Transverse colon (tissue), 4 donors: ENCODE results near the gene TMTC1. TPM values are rescaled to one million over a fixed set of nuclear protein-coding genes. Genes with fewer than 3 reads are reported as not detected.

ENCODE experiments used
- DNase-seq: peaks from one replicate; pipeline ENCODE4 v3.0.0-alpha.2; 2019
- H3K27ac ChIP-seq, 4 donors: fragments of 200-600 bp; sonication (generic); 2 replicates each; pipeline ENCODE4 v1.5.1; 2016 to 2018; ENCODE audit warnings: inconsistent platforms in 4 of 4
- H3K27me3 ChIP-seq: fragments of 200-600 bp; sonication (generic); 2 replicates; pipeline ENCODE4 v1.5.1; 2017; ENCODE audit warnings: inconsistent platforms
- H3K36me3 ChIP-seq, 4 donors: fragments of 200-600 bp; sonication (generic); 2 replicates each; pipeline ENCODE4 v1.5.1; 2017 to 2019; ENCODE audit warnings: inconsistent platforms in 4 of 4
- H3K4me1 ChIP-seq, 4 donors: fragments of 200-600 bp; sonication (generic); 2 replicates each; pipeline ENCODE4 v1.5.1; 2017 to 2020; ENCODE audit warnings: inconsistent platforms in 4 of 4
- H3K4me3 ChIP-seq, 4 donors: fragments of 200-600 bp; sonication (generic); 1 replicate in 1 of 4; 2 replicates in 3 of 4; pipeline versions ENCODE4 v1.5.1 to v1.6.1; 2017 to 2019; ENCODE audit warnings: inconsistent platforms in 4 of 4
- H3K9me3 ChIP-seq, 2 donors: fragments of 200-600 bp; sonication (generic); 2 replicates each; pipeline ENCODE4 v1.5.1; 2017 to 2019; ENCODE audit warnings: inconsistent platforms in 2 of 2
- EP300 ChIP-seq: sonication (generic); formaldehyde crosslinking; IDR thresholded peaks from one replicate; pipeline ENCODE4 v1.6.1; 2017; ENCODE audit warnings: antibody characterized with exemption, low read depth
- POLR2A ChIP-seq: fragments of 450-650 bp; IDR thresholded peaks from one replicate; pipeline ENCODE4 v1.6.1; 2016; ENCODE audit warnings: antibody characterized with exemption, mild to moderate bottlenecking, moderate library complexity
- POLR2AphosphoS5 ChIP-seq, 3 donors: sonication (generic); formaldehyde crosslinking; IDR thresholded peaks; one replicate each; pipeline ENCODE4 v1.6.1; 2016; ENCODE audit warnings: antibody characterized with exemption in 3 of 3
- WGBS, 2 donors: methylation state at CpG; one replicate each; pipeline ENCODE4 v1.1.5; 2018; ENCODE audit warnings: low coverage in 1 of 2; 5-methylcytosine and 5-hydroxymethylcytosine counted together
- in situ Hi-C, 4 donors: fragments of 200-750 bp; cut with MboI; loops; one replicate each; pipeline versions ENCODE4 v1.15.0 to v1.15.1; 2017; ENCODE audit warnings: low sequenced_read_pairs in 3 of 4, low pct_ligation_motif_present in 1 of 4, low pct_unique_long_range_greater_than_20kb in 1 of 4
- intact Hi-C: fragments of 100-400 bp; cut with DNase I; formaldehyde crosslinking; loops from one replicate; pipeline ENCODE4 v1.15.1; 2023; ENCODE audit warnings: low total_unique reads
- total RNA-seq, 4 donors: library from RNA; depleted of rRNA; stranded (reverse); fragments of >200 nt; gene quantifications; one replicate each; pipeline ENCODE4 v1.1.0, GENCODE V29; 2016
- TF ChIP-seq, protein P1 (sequence below), 5 experiments: fragments of 200-600 bp in 3 of 5; fragments of 450-650 bp in 2 of 5; sonication (generic) in 3 of 5; IDR thresholded peaks; 1 replicate in 2 of 5; 2 replicates in 3 of 5; pipeline ENCODE4 v1.5.1; 2016 to 2017; ENCODE audit warnings: antibody characterized with exemption in 5 of 5, inconsistent platforms in 3 of 5, mild to moderate bottlenecking in 2 of 5, moderate library complexity in 1 of 5

Gene TMTC1
- total RNA-seq, 4 donors from 2014 or later: 10.2 to 26.9 (median 16.9) TPM

- H3K4me3 ChIP-seq: no peak overlapping the region
- WGBS, 2 donors: 44 to 63% methylated on average over 3 of the region's 3 CpGs
- H3K27ac ChIP-seq: no peak overlapping the region
- no peaks in the 10 kb centered on the region for H3K4me1 ChIP-seq
- no peaks in the 10 kb centered on the region for H3K36me3 ChIP-seq
- no peaks in the 10 kb centered on the region for H3K27me3 ChIP-seq
- TF ChIP-seq, protein P1, sequence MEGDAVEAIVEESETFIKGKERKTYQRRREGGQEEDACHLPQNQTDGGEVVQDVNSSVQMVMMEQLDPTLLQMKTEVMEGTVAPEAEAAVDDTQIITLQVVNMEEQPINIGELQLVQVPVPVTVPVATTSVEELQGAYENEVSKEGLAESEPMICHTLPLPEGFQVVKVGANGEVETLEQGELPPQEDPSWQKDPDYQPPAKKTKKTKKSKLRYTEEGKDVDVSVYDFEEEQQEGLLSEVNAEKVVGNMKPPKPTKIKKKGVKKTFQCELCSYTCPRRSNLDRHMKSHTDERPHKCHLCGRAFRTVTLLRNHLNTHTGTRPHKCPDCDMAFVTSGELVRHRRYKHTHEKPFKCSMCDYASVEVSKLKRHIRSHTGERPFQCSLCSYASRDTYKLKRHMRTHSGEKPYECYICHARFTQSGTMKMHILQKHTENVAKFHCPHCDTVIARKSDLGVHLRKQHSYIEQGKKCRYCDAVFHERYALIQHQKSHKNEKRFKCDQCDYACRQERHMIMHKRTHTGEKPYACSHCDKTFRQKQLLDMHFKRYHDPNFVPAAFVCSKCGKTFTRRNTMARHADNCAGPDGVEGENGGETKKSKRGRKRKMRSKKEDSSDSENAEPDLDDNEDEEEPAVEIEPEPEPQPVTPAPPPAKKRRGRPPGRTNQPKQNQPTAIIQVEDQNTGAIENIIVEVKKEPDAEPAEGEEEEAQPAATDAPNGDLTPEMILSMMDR (IDR thresholded peaks at IDR 0.05): no peak
- no peak for TF ChIP-seq POLR2A
- TF ChIP-seq EP300: no peak
- TF ChIP-seq POLR2AphosphoS5 (IDR thresholded peaks at IDR 0.05): no peak
- intact Hi-C loops (no loop called here), in situ Hi-C loops (loop anchor here in 3 of 4 donors (10.0 to 25.0 kb wide), 2 partner anchors 1253 to 1260 kb away; no protein-coding TSS in a partner anchor)
- DNase-seq: no peak
- no peaks in the 10 kb centered on the region for H3K9me3 ChIP-seq
These were observed 231.9 kb downstream of the TMTC1 start for GRCh38 chr12:29551812-29552211.

GRCh38 chr12:29547864-29548263, 235.9 kb downstream of the TMTC1 start:
- no peak for DNase-seq
- Histone ChIP-seq H3K9me3 (no peaks in the 10 kb centered on the region), H3K4me3 (no peak overlapping the region), H3K36me3 (no peaks in the 10 kb centered on the region), H3K4me1 (no peaks in the 10 kb centered on the region), H3K27me3 (no peaks in the 10 kb centered on the region), H3K27ac (peak overlapping the region; percentile 7 to 30 (median 20))
- no peak for TF ChIP-seq POLR2A
- TF ChIP-seq POLR2AphosphoS5 (IDR thresholded peaks at IDR 0.05): no peak
- no peak for TF ChIP-seq EP300
- TF ChIP-seq, protein P1 (IDR thresholded peaks at IDR 0.05): no peak
- 85% methylated on average over 2 of the region's 2 CpGs; no CpG with 5 or more reads in 1 of the 2 donors for WGBS, 2 donors
- intact Hi-C loops (no loop called here), in situ Hi-C loops (no loop called here)

DNA sequence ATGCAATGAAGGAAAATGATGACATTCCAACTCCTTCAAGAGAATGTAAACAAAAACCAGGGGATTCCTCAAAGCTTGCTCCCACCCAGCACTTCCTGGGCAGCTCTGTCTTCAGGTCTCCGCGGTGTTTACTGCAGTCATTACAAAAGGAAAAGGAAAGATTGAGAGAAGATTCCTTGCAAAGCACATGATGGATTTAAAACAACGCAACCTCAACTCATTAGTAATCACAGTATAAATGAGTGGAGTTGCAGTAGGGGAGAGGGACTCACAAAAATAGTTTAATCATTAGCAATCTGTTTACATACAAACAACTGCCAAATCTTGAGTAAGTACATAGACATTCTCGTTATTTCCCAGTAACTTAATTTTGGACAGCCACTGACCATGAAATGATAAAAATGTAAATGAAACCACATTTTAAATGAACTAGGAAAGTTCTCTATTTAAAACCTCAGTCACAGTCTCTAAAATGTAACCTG, 236.6 kb downstream of the TMTC1 start:
- Histone ChIP-seq H3K36me3 (no peaks in the 10 kb centered on the region), H3K27ac (peak overlapping the region; percentile 26 to 49 (median 36)), H3K4me3 (no peak overlapping the region), H3K27me3 (no peaks in the 10 kb centered on the region), H3K4me1 (no peaks in the 10 kb centered on the region), H3K9me3 (no peaks in the 10 kb centered on the region)
- TF ChIP-seq POLR2AphosphoS5 (IDR thresholded peaks at IDR 0.05): peak in 1 of 3 donors; percentile 37
- TF ChIP-seq POLR2A: no peak
- WGBS, 2 donors: 34 to 48% methylated on average over 3 to 4 of the region's 4 CpGs
- intact Hi-C loops: no loop called here
- no peak for DNase-seq
- in situ Hi-C loops: no loop called here

GRCh38 chr12:29546000-29546399, 237.7 kb downstream of the TMTC1 start:
- 72% methylated on average over 2 of the region's 2 CpGs; no CpG with 5 or more reads in 1 of the 2 donors for WGBS, 2 donors
- Histone ChIP-seq H3K4me1 (no peaks in the 10 kb centered on the region), H3K27ac (peak overlapping the region; percentile 4 to 41 (median 28)), H3K4me3 (no peak overlapping the region), H3K9me3 (no peaks in the 10 kb centered on the region), H3K27me3 (no peaks in the 10 kb centered on the region), H3K36me3 (no peaks in the 10 kb centered on the region)
- no peak for DNase-seq
- TF ChIP-seq POLR2A (no peak), POLR2AphosphoS5 (IDR thresholded peaks at IDR 0.05) (no peak), EP300 (no peak)
- TF ChIP-seq, protein P1 (IDR thresholded peaks at IDR 0.05): no peak
- intact Hi-C loops (no loop called here), in situ Hi-C loops (no loop called here)

DNA sequence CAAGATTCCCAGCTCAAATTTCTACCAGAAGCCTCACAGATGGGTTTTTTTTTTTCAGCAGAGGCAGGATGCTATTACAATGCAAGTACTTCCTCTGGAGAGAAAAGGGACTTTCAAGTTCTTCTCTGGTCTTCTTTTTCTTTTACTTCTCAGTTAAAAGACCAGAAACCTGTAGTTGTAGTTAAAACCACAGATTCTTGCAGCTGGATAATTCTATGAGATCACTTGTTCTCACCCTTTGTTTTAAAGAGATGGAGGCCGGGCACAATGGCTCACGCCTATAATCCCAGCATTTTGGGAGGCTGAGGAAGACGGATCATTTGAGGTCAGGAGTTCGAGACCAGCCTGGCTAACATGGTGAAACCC, 238.7 kb downstream of the TMTC1 start:
- H3K27me3 ChIP-seq: no peaks in the 10 kb centered on the region
- H3K36me3 ChIP-seq: no peaks in the 10 kb centered on the region
- no peaks in the 10 kb centered on the region for H3K9me3 ChIP-seq
- intact Hi-C loops (no loop called here), in situ Hi-C loops (no loop called here)
- DNase-seq: no peak
- no peaks in the 10 kb centered on the region for H3K4me1 ChIP-seq
- no peak overlapping the region for H3K4me3 ChIP-seq
- TF ChIP-seq POLR2A (no peak), EP300 (no peak), POLR2AphosphoS5 (IDR thresholded peaks at IDR 0.05) (no peak)
- TF ChIP-seq, protein P1 (IDR thresholded peaks at IDR 0.05): no peak
- WGBS, 2 donors: 74 to 90% methylated on average over 2 to 4 of the region's 4 CpGs
- H3K27ac ChIP-seq: no peak overlapping the region
